K562 (cell line): ENCODE results near the gene CD248. TPM values are rescaled to one million over a fixed set of nuclear protein-coding genes. Genes with fewer than 3 reads are reported as not detected.

ENCODE experiments used
- ATAC-seq: fragments of 200-7000 bp; cut with Tn5 transposase; 3 replicates; pipeline ENCODE4 v1.9.1; 2020; ENCODE audit warnings: moderate library complexity
- BruUV-seq: library from RNA; stranded (reverse); fragments of 400-500 nt; replicated peaks from 2 replicates; lab custom pipeline; 2021; lab: Mats Ljungman, UMichigan
- CTCF ChIA-PET: fragments of 300-600 bp; formaldehyde crosslinking; extraction: SDS; loops from one replicate; lab custom pipeline; 2021; ENCODE audit warnings: low intra/inter-chr PET ratio; lab: Yijun Ruan, JAX
- POLR2A ChIA-PET: fragments of 300-600, 350-650 bp; sonication (Branson Sonifier 250); formaldehyde crosslinking; extraction: SDS; loops from one replicate; lab custom pipeline; 2021; ENCODE audit warnings: antibody characterized with exemption, inconsistent platforms; lab: Yijun Ruan, JAX
- DNase-seq, 4 experiments: peaks; one replicate each; pipeline versions ENCODE4 v3.0.0 to v3.0.0-alpha.2; 2011 to 2018; ENCODE audit warnings: low spot score in 3 of 4, mixed read lengths in 3 of 4; ENCODE audit errors: extremely low read depth in 1 of 4
- FAIRE-seq: peaks from 2 replicates; lab custom pipeline; 2011; peaks lifted over from hg19 to GRCh38; lab: Jason Lieb, UNC
- H2AFZ ChIP-seq: 2 replicates; pipeline ENCODE4 v1.6.0; 2011; ENCODE audit warnings: low read depth, low read length, control low read depth, inconsistent platforms
- H3K27ac ChIP-seq: fragments of 200-600 bp; 3 replicates; pipeline ENCODE4 v1.8.0; 2011; ENCODE audit warnings: low read depth, mild to moderate bottlenecking, control low read depth, inconsistent platforms, low read length, moderate library complexity, mixed read lengths; ENCODE audit errors: extremely low read depth
- H3K27me3 ChIP-seq, 2 experiments: fragments of 300-600 bp in 1 of 2; 2 replicates in 1 of 2; 3 replicates in 1 of 2; pipeline versions ENCODE4 v1.6.0 to v1.8.0; 2011; ENCODE audit warnings: inconsistent platforms in 2 of 2, low read length in 2 of 2, mild to moderate bottlenecking in 1 of 2, mixed read lengths in 1 of 2, moderate library complexity in 1 of 2; ENCODE audit not compliant: control insufficient read depth in 2 of 2, insufficient read depth in 2 of 2
- H3K36me3 ChIP-seq: fragments of 300-600 bp; 3 replicates; pipeline ENCODE4 v1.8.0; 2011; ENCODE audit warnings: mild to moderate bottlenecking, low read length, inconsistent platforms; ENCODE audit not compliant: control insufficient read depth, insufficient read depth
- H3K4me1 ChIP-seq, 2 experiments: fragments of 200-600 bp in 1 of 2; replicated peaks in 1 of 2; 2 replicates in 1 of 2; 3 replicates in 1 of 2; pipeline versions ENCODE4 v1.5.1 to v1.8.0; 2011; ENCODE audit warnings: inconsistent platforms in 2 of 2, low read length in 2 of 2, mild to moderate bottlenecking in 1 of 2, mixed read lengths in 1 of 2, moderate library complexity in 1 of 2; ENCODE audit not compliant: control insufficient read depth in 2 of 2, insufficient read depth in 2 of 2
- H3K4me2 ChIP-seq: 2 replicates; pipeline ENCODE4 v1.6.1; 2011; ENCODE audit warnings: low read length, control low read depth, inconsistent platforms, mixed read lengths; ENCODE audit not compliant: insufficient read depth
- H3K4me3 ChIP-seq: fragments of 200-600 bp; sonication (generic), shearing (Covaris generic); 2 replicates; pipeline ENCODE4 v1.5.1; 2016; ENCODE audit warnings: control low read depth, inconsistent platforms
- H3K79me2 ChIP-seq: fragments of 200-600 bp; 3 replicates; pipeline ENCODE4 v1.8.0; 2011; ENCODE audit warnings: low read length, inconsistent platforms; ENCODE audit not compliant: control insufficient read depth, insufficient read depth
- H3K9ac ChIP-seq, 2 experiments: 2 replicates each; pipeline versions ENCODE4 v1.6.0 to v1.6.1; 2011; ENCODE audit warnings: low read depth in 2 of 2, low read length in 2 of 2, control low read depth in 1 of 2, inconsistent platforms in 1 of 2, mild to moderate bottlenecking in 1 of 2, mixed read lengths in 1 of 2; ENCODE audit not compliant: insufficient read depth in 1 of 2
- H3K9me1 ChIP-seq: one replicate; pipeline ENCODE4 v1.6.0; 2011; ENCODE audit warnings: inconsistent platforms, mild to moderate bottlenecking, low read length, moderate library complexity; ENCODE audit not compliant: control insufficient read depth, insufficient read depth
- H3K9me3 ChIP-seq: replicated peaks from 2 replicates; pipeline ENCODE4 v1.5.1; 2011; ENCODE audit warnings: low read depth, low read length, inconsistent platforms; ENCODE audit not compliant: control insufficient read depth, insufficient read depth
- H4K20me1 ChIP-seq: replicated peaks from 2 replicates; pipeline ENCODE4 v1.6.1; 2011; ENCODE audit warnings: low read length, inconsistent platforms, mixed read lengths; ENCODE audit not compliant: control insufficient read depth, insufficient read depth
- CBFA2T2 ChIP-seq: fragments of 450-650 bp; conservative IDR thresholded peaks from 2 replicates; pipeline ENCODE4 v1.6.1; 2017; ENCODE audit warnings: mild to moderate bottlenecking
- KLF16 ChIP-seq: IDR thresholded peaks from 2 replicates; pipeline ENCODE4 v1.6.1; 2016; ENCODE audit warnings: antibody characterized with exemption
- POLR2G ChIP-seq: fragments of 200-400 bp; formaldehyde crosslinking; IDR thresholded peaks from 2 replicates; pipeline ENCODE4 v1.6.1; 2017; ENCODE audit warnings: low read depth, mild to moderate bottlenecking, antibody characterized with exemption, low read length, moderate library complexity
- SPI1 ChIP-seq: IDR thresholded peaks from 2 replicates; pipeline ENCODE4 v1.6.1; 2011; ENCODE audit warnings: low read depth, low read length, control low read depth, borderline replicate concordance
- TRIM28 ChIP-seq: fragments of 450-650 bp; IDR thresholded peaks from 2 replicates; pipeline ENCODE4 v1.6.1; 2017
- WGBS: fragments of 100-300 bp; shearing (Covaris generic); methylation state at CpG from one replicate; pipeline ENCODE4 v1.1.6; 2016; ENCODE audit warnings: low coverage, mixed read lengths; ENCODE audit not compliant: insufficient coverage; ENCODE audit errors: missing lambda C conversion rate; 5-methylcytosine and 5-hydroxymethylcytosine counted together
- in situ Hi-C: fragments of 300-500 bp; cut with MboI; formaldehyde crosslinking; loops from 4 replicates; pipeline ENCODE4 v1.15.0; 2018; ENCODE audit warnings: inconsistent platforms, mixed read lengths
- intact Hi-C: fragments of 100-400 bp; cut with micrococcal nuclease; formaldehyde crosslinking; loops from 2 replicates; pipeline ENCODE4 v1.14.2; 2022
- polyA plus RNA-seq, 8 experiments: library from polyadenylated mRNA; depleted of rRNA in 4 of 8; stranded (reverse) in 5 of 8; unstranded in 3 of 8; fragments of >200 nt; fragmentation: Nextera tagmentation in 2 of 8; fragmentation: Illumina TruSeq in 1 of 8; extraction: Ambion mirVana in 2 of 8; extraction: Trizol in 1 of 8; gene quantifications; 2 replicates each; pipeline versions ENCODE4 v1.2.1 to v1.2.3, GENCODE V29; 2011 to 2014; ENCODE audit warnings: inconsistent platforms in 1 of 8, missing spikeins in 1 of 8
- total RNA-seq, 7 experiments: library from RNA; depleted of rRNA in 6 of 7; stranded (reverse); fragments of >200 nt in 6 of 7; fragmentation: Illumina TruSeq in 2 of 7; extraction: Trizol in 2 of 7; gene quantifications; 2 replicates each; pipeline versions ENCODE4 v1.2.1 to v1.2.3, GENCODE V29; 2011 to 2021; ENCODE audit warnings: low replicate concordance in 1 of 7

The CD248 gene
- total and polyA plus RNA-seq, 9 of the 15 experiments (the other 6 are each of a cell fraction or from before 2014, with no cell fraction given): 0.09 TPM; not detected in 8

- in situ Hi-C loops: no loop called here
Observed at GRCh38 chr11:66285250-66285947, 31.4 kb downstream of the CD248 start.

DNA sequence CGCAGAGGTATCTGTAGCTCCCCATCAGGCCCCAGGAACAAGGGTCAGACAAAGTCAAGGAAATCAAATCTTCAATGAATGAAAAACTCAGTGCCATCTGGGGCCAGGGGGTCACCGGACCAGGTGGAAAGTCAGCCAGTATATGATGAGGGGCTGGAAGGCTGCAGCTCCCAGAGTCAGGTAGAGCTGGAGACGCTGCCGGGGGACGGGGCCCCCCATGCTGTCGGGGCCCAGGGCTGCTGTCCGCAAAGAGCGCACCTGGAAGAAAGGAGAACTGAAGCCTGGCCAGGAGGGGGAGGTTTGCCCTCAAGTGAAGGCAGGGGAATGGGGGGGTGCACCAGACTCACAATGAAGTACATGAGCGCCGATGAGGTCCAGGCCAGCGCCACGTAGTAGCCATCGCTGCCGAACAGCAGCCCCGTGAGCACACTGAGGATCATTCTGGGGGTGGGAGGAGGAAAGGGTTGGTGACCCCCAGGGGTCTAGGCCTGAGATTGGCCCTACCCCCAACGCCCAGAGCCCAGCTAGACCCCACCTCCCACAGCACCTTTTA lies 32.2 kb downstream of the CD248 start:
- no peaks in the 10 kb centered on the region for H3K27me3 ChIP-seq
- DNase-seq: no peak
- CTCF ChIA-PET: no interaction called here
- POLR2A ChIA-PET: interaction anchor here (0.6 kb wide), 1 partner anchor 63 kb away, joined by 3 read pairs; no protein-coding TSS in a partner anchor
- TF ChIP-seq TRIM28 (no peak), POLR2G (peak; percentile 5; the same call in 1 of the 2 replicates), KLF16 (no peak), SPI1 (no peak), CBFA2T2 (no peak)
- TF ChIP-seq, all 486 proteins: peak for 1
- FAIRE-seq: no peak
- H3K9ac ChIP-seq: peak overlapping the region in 1 of 2 experiments; percentile 69; a peak in 1 of 4 replicates
- H3K9me1 ChIP-seq: peaks cover 4% of the 10 kb centered on the region
- no peak overlapping the region for H3K4me2 ChIP-seq
- H3K4me3 ChIP-seq: no peak overlapping the region
- H3K9me3 ChIP-seq: no peaks in the 10 kb centered on the region
- 94% methylated on average over 14 of the region's 16 CpGs for WGBS
- no peak overlapping the region for H2AFZ ChIP-seq
- in situ Hi-C loops: no loop called here
- no peak overlapping the region for H3K27ac ChIP-seq
- no TSS peak for BruUV-seq
- H3K4me1 ChIP-seq: peaks cover 15 to 58% of the 10 kb centered on the region in 2 experiments; a peak in 3 of 5 replicates
- H4K20me1 ChIP-seq: peaks cover 22% of the 10 kb centered on the region
- ATAC-seq: no peak
- peaks cover 24% of the 10 kb centered on the region for H3K79me2 ChIP-seq
- peaks cover 37% of the 10 kb centered on the region; the same call in 2 of the 3 replicates for H3K36me3 ChIP-seq
- intact Hi-C loops: no loop called here

More at GRCh38 chr11:66285250-66285947, 31.4 kb downstream of the CD248 start:
- H2AFZ ChIP-seq: no peak overlapping the region
- ATAC-seq (no peak), DNase-seq (no peak), FAIRE-seq (no peak)
- H3K9ac ChIP-seq: peak overlapping the region in 1 of 2 experiments; percentile 69; a peak in 2 of 4 replicates
- no peaks in the 10 kb centered on the region for H3K9me3 ChIP-seq
- TF ChIP-seq POLR2G (peak; percentile 38; the same call in 1 of the 2 replicates), TRIM28 (no peak)
- no peak overlapping the region for H3K4me3 ChIP-seq
- CTCF ChIA-PET: no interaction called here
- BruUV-seq: no TSS peak
- no peaks in the 10 kb centered on the region for H3K27me3 ChIP-seq
- H3K9me1 ChIP-seq: peaks cover 4% of the 10 kb centered on the region
- intact Hi-C loops: no loop called here
- peaks cover 24% of the 10 kb centered on the region for H3K79me2 ChIP-seq
- peaks cover 37% of the 10 kb centered on the region; the same call in 2 of the 3 replicates for H3K36me3 ChIP-seq
- peaks cover 20 to 64% of the 10 kb centered on the region in 2 experiments for H3K4me1 ChIP-seq
- no peak overlapping the region for H3K27ac ChIP-seq
- 89% methylated on average over 11 of the region's 13 CpGs for WGBS
- POLR2A ChIA-PET: interaction anchor here (0.8 to 1.4 kb wide), 2 partner anchors 24 to 27 kb away, joined by 3 to 7 read pairs; no protein-coding TSS in a partner anchor
- no peak overlapping the region for H3K4me2 ChIP-seq
- peaks cover 14% of the 10 kb centered on the region for H4K20me1 ChIP-seq
